Endothelial cell of umbilical vein (primary cell): Measurements from ENCODE around the gene TAF6. TPM values are rescaled to one million over a fixed set of nuclear protein-coding genes. Genes with fewer than 3 reads are reported as not detected.
A peak's percentile ranks its signal among the peaks of the same experiment; 100 is the strongest.

ENCODE experiments used
- BruUV-seq: library from RNA; stranded (reverse); fragments of 400-500 nt; replicated peaks from 2 replicates; lab custom pipeline; 2021; lab: Mats Ljungman, UMichigan
- CTCF ChIA-PET: fragments of 300-600, 350-600 bp; sonication (Branson Sonifier 250); formaldehyde crosslinking; loops from one replicate; lab custom pipeline; 2021; ENCODE audit warnings: antibody characterized with exemption, inconsistent platforms; lab: Charles Lee
- POLR2A ChIA-PET: fragments of 300-600, 350-600 bp; sonication (Branson Sonifier 250); formaldehyde crosslinking; loops from one replicate; lab custom pipeline; 2021; ENCODE audit warnings: antibody characterized with exemption, inconsistent platforms; lab: Charles Lee
- DNase-seq: peaks from one replicate; pipeline ENCODE4 v3.0.0-alpha.2; 2011; ENCODE audit warnings: low read depth, low spot score
- FAIRE-seq: peaks from 2 replicates; lab custom pipeline; 2011; peaks lifted over from hg19 to GRCh38; lab: Jason Lieb, UNC
- H2AFZ ChIP-seq: 2 replicates; pipeline ENCODE4 v1.6.0; 2012; ENCODE audit warnings: low read depth, low read length, control low read depth, inconsistent platforms
- H3K27ac ChIP-seq: 2 replicates; pipeline ENCODE4 v1.5.1; 2011; ENCODE audit warnings: low read depth, mild to moderate bottlenecking, control low read depth, low read length, moderate library complexity; ENCODE audit not compliant: insufficient read depth
- H3K27me3 ChIP-seq, 2 experiments: 2 replicates each; pipeline versions ENCODE4 v1.6.0 to v1.6.1; 2011; ENCODE audit warnings: low read length in 2 of 2, mixed read lengths in 1 of 2; ENCODE audit not compliant: control insufficient read depth in 2 of 2, insufficient read depth in 2 of 2
- H3K36me3 ChIP-seq, 2 experiments: 2 replicates in 1 of 2; 3 replicates in 1 of 2; pipeline ENCODE4 v1.5.1; 2011; ENCODE audit warnings: low read length in 2 of 2, mild to moderate bottlenecking in 1 of 2, moderate library complexity in 1 of 2; ENCODE audit not compliant: control insufficient read depth in 2 of 2, insufficient read depth in 2 of 2; ENCODE audit errors: extremely low read depth in 1 of 2
- H3K4me1 ChIP-seq: 3 replicates; pipeline ENCODE4 v1.5.1; 2011; ENCODE audit warnings: mild to moderate bottlenecking, low read length; ENCODE audit not compliant: control insufficient read depth, insufficient read depth; ENCODE audit errors: extremely low read depth
- H3K4me2 ChIP-seq: 2 replicates; pipeline ENCODE4 v1.6.1; 2011; ENCODE audit warnings: low read length, control low read depth, mixed read lengths; ENCODE audit not compliant: insufficient read depth
- H3K4me3 ChIP-seq, 3 experiments: fragments of 200-600 bp in 1 of 3; sonication (generic), shearing (Covaris generic) in 1 of 3; replicated peaks in 1 of 3; 2 replicates each; pipeline ENCODE4 v1.5.1; 2011 to 2016; ENCODE audit warnings: control low read depth in 3 of 3, low read length in 3 of 3, mild to moderate bottlenecking in 2 of 3, inconsistent platforms in 1 of 3, low read depth in 1 of 3, moderate library complexity in 1 of 3; ENCODE audit not compliant: insufficient read depth in 1 of 3
- H3K79me2 ChIP-seq: 2 replicates; pipeline ENCODE4 v1.6.0; 2012; ENCODE audit warnings: low read length, inconsistent platforms; ENCODE audit not compliant: control insufficient read depth, insufficient read depth
- H3K9ac ChIP-seq: replicated peaks from 2 replicates; pipeline ENCODE3; 2011; ENCODE audit warnings: low read length, control low read depth; ENCODE audit not compliant: insufficient read depth; ENCODE audit errors: extremely low read depth
- H3K9me1 ChIP-seq: replicated peaks from 3 replicates; pipeline ENCODE4 v1.6.0; 2011; ENCODE audit warnings: mild to moderate bottlenecking, low read length; ENCODE audit not compliant: control insufficient read depth, insufficient read depth; ENCODE audit errors: extremely low read depth
- H3K9me3 ChIP-seq: replicated peaks from 2 replicates; pipeline ENCODE4 v1.5.1; 2012; ENCODE audit warnings: low read length, inconsistent platforms; ENCODE audit not compliant: control insufficient read depth, insufficient read depth
- H4K20me1 ChIP-seq: replicated peaks from 2 replicates; pipeline ENCODE3; 2011; ENCODE audit warnings: mild to moderate bottlenecking, low read length; ENCODE audit not compliant: control insufficient read depth, insufficient read depth; ENCODE audit errors: extremely low read depth
- EZH2 ChIP-seq: IDR thresholded peaks from 2 replicates; pipeline ENCODE4 v1.6.1; 2012; ENCODE audit warnings: borderline replicate concordance, low read depth, mild to moderate bottlenecking, moderate library complexity, low read length, inconsistent platforms; ENCODE audit not compliant: severe bottlenecking
- FOS ChIP-seq: IDR thresholded peaks from 2 replicates; pipeline ENCODE4 v1.6.1; 2011; ENCODE audit warnings: mild to moderate bottlenecking, low read length, moderate library complexity, borderline replicate concordance; ENCODE audit not compliant: insufficient read depth
- GATA2 ChIP-seq: IDR thresholded peaks from 2 replicates; pipeline ENCODE4 v1.7.0; 2011; ENCODE audit warnings: low read depth, mild to moderate bottlenecking, moderate library complexity, mixed read lengths, low read length; ENCODE audit not compliant: insufficient read length, insufficient read depth
- JUN ChIP-seq: IDR thresholded peaks from 2 replicates; pipeline ENCODE4 v1.6.1; 2011; ENCODE audit warnings: borderline replicate concordance, low read depth; ENCODE audit not compliant: insufficient read length, insufficient read depth
- MAX ChIP-seq: IDR thresholded peaks from 2 replicates; pipeline ENCODE4 v1.6.1; 2011; ENCODE audit not compliant: insufficient read depth, insufficient read length
- MYC ChIP-seq: IDR thresholded peaks from one replicate; pipeline ENCODE4 v1.6.1; 2011; ENCODE audit warnings: mild to moderate bottlenecking, low read depth, low read length
- POLR2A ChIP-seq: IDR thresholded peaks from 2 replicates; pipeline ENCODE4 v1.6.1; 2012; ENCODE audit warnings: low read depth, mild to moderate bottlenecking, control low read depth, low read length
- POLR2AphosphoS5 ChIP-seq: IDR thresholded peaks from 2 replicates; pipeline ENCODE4 v1.6.1; 2012; ENCODE audit warnings: low read depth, mild to moderate bottlenecking, control low read depth, low read length, moderate library complexity; ENCODE audit not compliant: insufficient read depth
- dilution Hi-C: fragments of 300-500 bp; cut with MboI; formaldehyde crosslinking; loops from one replicate; pipeline ENCODE4 v1.15.0; 2019; ENCODE audit warnings: low sequenced_read_pairs; ENCODE audit not compliant: extremely low pct_ligation_motif_present
- intact Hi-C: fragments of 100-400 bp; cut with micrococcal nuclease; formaldehyde crosslinking; loops from one replicate; pipeline ENCODE4 v1.10.0; 2022
- polyA plus RNA-seq, 4 experiments: library from polyadenylated mRNA; depleted of rRNA in 3 of 4; stranded (reverse) in 3 of 4; unstranded in 1 of 4; fragments of >200 nt; gene quantifications; 2 replicates each; pipeline versions ENCODE4 v1.2.1 to v1.2.3, GENCODE V29; 2011 to 2012; ENCODE audit warnings: missing spikeins in 1 of 4
- total RNA-seq: library from RNA; stranded (reverse); gene quantifications from 2 replicates; pipeline ENCODE4 v1.2.3, GENCODE V29; 2021
- TF ChIP-seq, protein P1 (sequence below), 2 donors: IDR thresholded peaks; 1 replicate in 1 of 2; 2 replicates in 1 of 2; pipeline ENCODE4 v1.5.1; 2011; ENCODE audit warnings: low read length in 2 of 2, mild to moderate bottlenecking in 2 of 2, moderate library complexity in 2 of 2, control low read depth in 1 of 2, inconsistent platforms in 1 of 2, low read depth in 1 of 2; ENCODE audit not compliant: insufficient read depth in 1 of 2; ENCODE audit errors: extremely low read depth in 1 of 2

Gene TAF6
- total and polyA plus RNA-seq, 2 donors (not counting 3 experiments of a cell fraction or from before 2014, with no cell fraction given) = 32.7 to 64.6 TPM

DNA sequence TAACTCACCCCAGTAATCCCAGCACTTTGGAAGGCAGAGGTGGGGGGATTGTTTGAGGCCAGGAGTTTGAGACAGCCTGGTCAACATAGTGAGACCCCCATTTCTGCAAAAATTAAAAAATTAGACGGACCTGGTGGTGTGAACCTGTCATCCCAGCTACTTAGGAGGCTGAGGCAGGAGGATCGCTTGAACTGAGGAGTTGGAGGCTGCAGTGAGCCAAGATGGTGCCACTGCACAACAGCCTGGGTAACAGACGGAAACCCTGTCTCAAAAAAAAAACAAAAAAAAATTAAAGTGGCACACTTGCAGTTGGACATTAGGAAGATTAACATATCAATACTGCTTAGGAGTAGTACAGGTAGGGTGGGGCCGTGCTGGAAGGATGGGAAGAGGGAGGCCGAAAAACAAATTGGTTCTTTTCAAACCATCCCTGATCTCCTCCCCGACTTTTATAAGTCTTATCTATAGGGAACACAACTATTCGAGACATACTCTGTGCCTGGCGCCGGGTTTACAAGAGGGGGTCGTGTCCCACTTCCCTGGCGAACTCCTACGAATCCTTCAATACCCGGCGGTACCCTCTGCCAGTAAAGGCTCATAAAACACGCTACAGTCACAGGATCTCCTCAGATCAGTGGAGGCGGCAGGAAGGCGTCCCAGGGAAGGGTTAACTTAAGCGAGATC, 628 bp downstream of the TAF6 start:
- H4K20me1 ChIP-seq = no peaks in the 10 kb centered on the region
- H3K9me1 ChIP-seq = no peaks in the 10 kb centered on the region
- peaks cover 11% of the 10 kb centered on the region for H3K4me1 ChIP-seq
- intact Hi-C loops = loop anchor here (1.0 kb wide), 2 partner anchors 17 to 30 kb away; partner anchors contain the start of genes AP4M1, LAMTOR4 and MCM7
- FAIRE-seq (no peak), DNase-seq (no peak)
- no peaks in the 10 kb centered on the region for H3K9me3 ChIP-seq
- dilution Hi-C loops = no loop called here
- POLR2A ChIA-PET = no interaction called here
- H3K4me2 ChIP-seq = peak overlapping the region; percentile 67
- H3K4me3 ChIP-seq = peak overlapping the region; percentile 70 to 89 (median 77)
- CTCF ChIA-PET = no interaction called here
- TF ChIP-seq GATA2 (no peak), MYC (no peak), POLR2A (no peak), EZH2 (no peak), JUN (no peak), FOS (no peak), POLR2AphosphoS5 (no peak), MAX (no peak)
- TF ChIP-seq, protein P1, sequence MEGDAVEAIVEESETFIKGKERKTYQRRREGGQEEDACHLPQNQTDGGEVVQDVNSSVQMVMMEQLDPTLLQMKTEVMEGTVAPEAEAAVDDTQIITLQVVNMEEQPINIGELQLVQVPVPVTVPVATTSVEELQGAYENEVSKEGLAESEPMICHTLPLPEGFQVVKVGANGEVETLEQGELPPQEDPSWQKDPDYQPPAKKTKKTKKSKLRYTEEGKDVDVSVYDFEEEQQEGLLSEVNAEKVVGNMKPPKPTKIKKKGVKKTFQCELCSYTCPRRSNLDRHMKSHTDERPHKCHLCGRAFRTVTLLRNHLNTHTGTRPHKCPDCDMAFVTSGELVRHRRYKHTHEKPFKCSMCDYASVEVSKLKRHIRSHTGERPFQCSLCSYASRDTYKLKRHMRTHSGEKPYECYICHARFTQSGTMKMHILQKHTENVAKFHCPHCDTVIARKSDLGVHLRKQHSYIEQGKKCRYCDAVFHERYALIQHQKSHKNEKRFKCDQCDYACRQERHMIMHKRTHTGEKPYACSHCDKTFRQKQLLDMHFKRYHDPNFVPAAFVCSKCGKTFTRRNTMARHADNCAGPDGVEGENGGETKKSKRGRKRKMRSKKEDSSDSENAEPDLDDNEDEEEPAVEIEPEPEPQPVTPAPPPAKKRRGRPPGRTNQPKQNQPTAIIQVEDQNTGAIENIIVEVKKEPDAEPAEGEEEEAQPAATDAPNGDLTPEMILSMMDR (IDR thresholded peaks at IDR 0.05; ENCODE audit: extremely low read depth in 1 of 2, insufficient read depth in 1 of 2, low read depth in 1 of 2, low read length in 2 of 2) = no peak
- H3K36me3 ChIP-seq = peaks cover 0 to 4% of the 10 kb centered on the region in 2 experiments
- BruUV-seq = TSS peak; percentile 54
- peak overlapping the region; percentile 83 for H3K27ac ChIP-seq
- H3K79me2 ChIP-seq = peaks cover 10% of the 10 kb centered on the region
- peak overlapping the region; percentile 76 for H3K9ac ChIP-seq
- peak overlapping the region; percentile 76 for H2AFZ ChIP-seq
- no peaks in the 10 kb centered on the region for H3K27me3 ChIP-seq
